ENCODE measurements around the gene ZNF274. TPM values are rescaled to one million over a fixed set of nuclear protein-coding genes. Genes with fewer than 3 reads are reported as not detected.

ZNF274 gene
- total RNA-seq, 1 experiment from 2014 or later: 15.4 TPM

GRCh38 chr19:58157045-58157728 lies 25.7 kb upstream of the ZNF274 start:
- H3K79me2 ChIP-seq (ENCODE audit: low read length): no peaks in the 10 kb centered on the region
- H3K4me2 ChIP-seq (ENCODE audit: low read length): no peak overlapping the region
- DNase-seq: no peak
- no peaks in the 10 kb centered on the region for H4K20me1 ChIP-seq (ENCODE audit: low read length)
- H2AFZ ChIP-seq (ENCODE audit: low read length): no peak overlapping the region
- no peak overlapping the region for H3K9ac ChIP-seq (ENCODE audit: low read length)
- H3K27me3 ChIP-seq (ENCODE audit: low read length): no peaks in the 10 kb centered on the region
- no peaks in the 10 kb centered on the region for H3K9me2 ChIP-seq (replicated peaks; ENCODE audit: low read length)
- H3K36me3 ChIP-seq (ENCODE audit: low read depth, low read length): peaks cover 6% of the 10 kb centered on the region; the same call in 1 of the 2 replicates
- H3K4me3 ChIP-seq (ENCODE audit: low read length): no peak overlapping the region
- no peak for TF ChIP-seq EZH2 (IDR thresholded peaks at IDR 0.05; ENCODE audit: low read length, unreplicated experiment)
- no peak for TF ChIP-seq CTCF (conservative IDR thresholded peaks at IDR 0.05; ENCODE audit: low read depth, low read length)
- TF ChIP-seq EZH2phosphoT487 (IDR thresholded peaks at IDR 0.05; ENCODE audit: borderline replicate concordance, low read length): no peak
- no peaks in the 10 kb centered on the region for H3K4me1 ChIP-seq (ENCODE audit: insufficient read depth, low read length)
- no peaks in the 10 kb centered on the region for H3F3A ChIP-seq (ENCODE audit: low read length, unreplicated experiment)
- POLR2A ChIA-PET (ENCODE audit: unreplicated experiment): no interaction called here
- BruUV-seq (replicated peaks): no TSS peak
- intact Hi-C loops (cut with micrococcal nuclease): loop anchor here (5.0 to 10.0 kb wide), 2 partner anchors 342 to 750 kb away; partner anchors contain the start of gene ZNF552
- H3K9me3 ChIP-seq (ENCODE audit: low read length): peaks cover 42% of the 10 kb centered on the region
- H3K27ac ChIP-seq (ENCODE audit: low read length): no peak overlapping the region
- no peak for ATAC-seq
- CTCF ChIA-PET: no interaction called here

- intact Hi-C loops (cut with micrococcal nuclease): no loop called here
- Histone ChIP-seq H4K20me1 (ENCODE audit: low read length) (no peaks in the 10 kb centered on the region), H3K4me1 (ENCODE audit: insufficient read depth, low read length) (no peaks in the 10 kb centered on the region), H3K9me2 (replicated peaks; ENCODE audit: low read length) (no peaks in the 10 kb centered on the region), H3K79me2 (ENCODE audit: low read length) (no peaks in the 10 kb centered on the region), H3F3A (ENCODE audit: low read length, unreplicated experiment) (no peaks in the 10 kb centered on the region), H3K4me2 (ENCODE audit: low read length) (no peak overlapping the region), H3K27me3 (ENCODE audit: low read length) (no peaks in the 10 kb centered on the region), H3K9ac (ENCODE audit: low read length) (no peak overlapping the region), H2AFZ (ENCODE audit: low read length) (no peak overlapping the region), H3K4me3 (ENCODE audit: low read length) (no peak overlapping the region), H3K36me3 (ENCODE audit: low read depth, low read length) (no peaks in the 10 kb centered on the region; the same call in 1 of the 2 replicates), H3K9me3 (ENCODE audit: low read length) (peaks cover 62% of the 10 kb centered on the region), H3K27ac (ENCODE audit: low read length) (no peak overlapping the region)
- TF ChIP-seq EZH2phosphoT487 (IDR thresholded peaks at IDR 0.05; ENCODE audit: borderline replicate concordance, low read length) (no peak), CTCF (conservative IDR thresholded peaks at IDR 0.05; ENCODE audit: low read depth, low read length) (no peak)
- ChIA-PET POLR2A (ENCODE audit: unreplicated experiment) (no interaction called here), CTCF (no interaction called here)
- DNase-seq (no peak), ATAC-seq (no peak)
- BruUV-seq (replicated peaks): no TSS peak
These were observed 16.6 kb upstream of the ZNF274 start for GRCh38 chr19:58166268-58166667.

DNA sequence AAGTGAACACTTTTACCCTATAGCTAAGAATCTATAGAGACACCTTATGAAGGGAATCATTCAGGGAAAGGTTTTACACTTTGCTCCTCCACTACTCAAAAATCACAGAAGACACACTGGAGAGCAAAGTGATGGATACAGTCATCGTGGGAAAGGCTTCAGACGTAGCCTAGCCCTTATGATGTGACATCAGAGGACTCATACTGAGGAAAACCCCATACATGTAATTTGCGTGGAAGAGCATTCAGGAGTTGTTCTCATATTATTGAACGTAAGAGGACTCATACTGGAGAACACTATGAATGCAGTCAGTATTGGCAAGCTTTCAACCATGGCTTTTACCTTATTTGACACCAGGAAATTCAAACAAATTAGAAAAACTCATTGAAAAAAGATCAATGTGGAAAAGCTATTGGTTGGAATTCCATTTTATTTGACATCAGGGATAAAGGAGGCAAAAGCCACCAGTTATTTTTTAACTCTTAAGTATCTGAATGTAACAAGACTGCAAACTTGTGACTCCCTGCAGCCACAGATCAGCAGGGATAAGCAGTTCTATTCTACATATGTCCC lies 16.1 kb upstream of the ZNF274 start:
- H3K79me2 ChIP-seq (ENCODE audit: low read length): no peaks in the 10 kb centered on the region
- no peaks in the 10 kb centered on the region for H3K27me3 ChIP-seq (ENCODE audit: low read length)
- no peak overlapping the region for H3K27ac ChIP-seq (ENCODE audit: low read length)
- intact Hi-C loops (cut with micrococcal nuclease): no loop called here
- H3K4me1 ChIP-seq (ENCODE audit: insufficient read depth, low read length): no peaks in the 10 kb centered on the region
- DNase-seq (no peak), ATAC-seq (no peak)
- CTCF ChIA-PET: no interaction called here
- H2AFZ ChIP-seq (ENCODE audit: low read length): no peak overlapping the region
- no peaks in the 10 kb centered on the region for H4K20me1 ChIP-seq (ENCODE audit: low read length)
- H3F3A ChIP-seq (ENCODE audit: low read length, unreplicated experiment): no peaks in the 10 kb centered on the region
- TF ChIP-seq EZH2phosphoT487 (IDR thresholded peaks at IDR 0.05; ENCODE audit: borderline replicate concordance, low read length): no peak
- TF ChIP-seq CTCF (conservative IDR thresholded peaks at IDR 0.05; ENCODE audit: low read depth, low read length): no peak
- no peak for TF ChIP-seq EZH2 (IDR thresholded peaks at IDR 0.05; ENCODE audit: low read length, unreplicated experiment)
- H3K9me2 ChIP-seq (replicated peaks; ENCODE audit: low read length): no peaks in the 10 kb centered on the region
- peaks cover 59% of the 10 kb centered on the region for H3K9me3 ChIP-seq (ENCODE audit: low read length)
- no peak overlapping the region for H3K4me2 ChIP-seq (ENCODE audit: low read length)
- BruUV-seq (replicated peaks): no TSS peak
- no peaks in the 10 kb centered on the region; the same call in 1 of the 2 replicates for H3K36me3 ChIP-seq (ENCODE audit: low read depth, low read length)
- H3K9ac ChIP-seq (ENCODE audit: low read length): no peak overlapping the region
- no peak overlapping the region for H3K4me3 ChIP-seq (ENCODE audit: low read length)
- POLR2A ChIA-PET (ENCODE audit: unreplicated experiment): no interaction called here

Data from PC-3 (cell line).